Right lobe of liver (tissue), 6 donors: ENCODE measurements around the gene NPSR1. TPM values are rescaled to one million over a fixed set of nuclear protein-coding genes. Genes with fewer than 3 reads are reported as not detected.

Experiments used
- ATAC-seq, 4 donors: fragments of 200-7000 bp; cut with Tn5 transposase; one replicate each; pipeline ENCODE4 v1.9.1; 2020; ENCODE audit warnings: mild to moderate bottlenecking in 4 of 4, moderate library complexity in 4 of 4
- DNase-seq, 3 donors: peaks; one replicate each; pipeline ENCODE4 v3.0.0-alpha.2; 2020
- H3K27ac ChIP-seq, 3 donors: fragments of 200-600 bp; one replicate each; pipeline ENCODE4 v1.8.0; 2022
- H3K27me3 ChIP-seq, 2 donors: fragments of 200-600 bp; one replicate each; pipeline ENCODE4 v1.8.0; 2022
- H3K36me3 ChIP-seq, 4 donors: fragments of 200-600 bp; sonication (generic) in 1 of 4; one replicate each; pipeline versions ENCODE4 v1.5.1 to v1.8.0; 2017 to 2022; ENCODE audit warnings: control low read depth in 1 of 4
- H3K4me1 ChIP-seq, 4 donors: fragments of 200-600 bp; sonication (generic) in 1 of 4; one replicate each; pipeline versions ENCODE4 v1.5.1 to v1.8.0; 2017 to 2022; ENCODE audit warnings: control low read depth in 1 of 4
- H3K4me3 ChIP-seq, 3 donors: fragments of 200-600 bp; one replicate each; pipeline ENCODE4 v1.8.0; 2022
- H3K9me3 ChIP-seq, 4 donors: fragments of 200-600 bp; sonication (generic) in 1 of 4; one replicate each; pipeline versions ENCODE4 v1.5.1 to v1.8.0; 2017 to 2022; ENCODE audit warnings: control low read depth in 1 of 4
- POLR2A ChIP-seq: fragments of 450-650 bp; IDR thresholded peaks from one replicate; pipeline ENCODE4 v1.6.1; 2017; ENCODE audit warnings: antibody characterized with exemption, mild to moderate bottlenecking
- WGBS: methylation state at CpG from one replicate; pipeline ENCODE4 v1.1.6; 2018; ENCODE audit warnings: low coverage, low lambda C conversion rate; ENCODE audit not compliant: insufficient coverage; ENCODE audit errors: missing lambda C conversion rate; 5-methylcytosine and 5-hydroxymethylcytosine counted together
- intact Hi-C, 2 donors: fragments of 100-400 bp; cut with DNase I; formaldehyde crosslinking; loops; one replicate each; pipeline versions ENCODE4 v1.11.2 to v1.14.1; 2022
- total RNA-seq, 6 experiments: library from RNA; depleted of rRNA in 2 of 6; stranded (reverse); fragments of >200 nt in 2 of 6; fragmentation: NEBNext Ultra II Directional in 3 of 6; extraction: Animal tissue kit (Norgen Biotek cat#: 25700) in 3 of 6; gene quantifications; one replicate each; pipeline versions ENCODE4 v1.1.0 to v1.2.4, GENCODE V29; 2016 to 2023
- TF ChIP-seq, protein P1 (sequence below), 4 donors: fragments of 200-600 bp in 3 of 4; fragments of 450-650 bp in 1 of 4; IDR thresholded peaks; one replicate each; pipeline versions ENCODE4 v1.5.1 to v1.8.0; 2016 to 2022; ENCODE audit warnings: antibody characterized with exemption in 4 of 4, mild to moderate bottlenecking in 2 of 4
- donor health status: DM: no; HTN: yes; CAD: no.
- donor health status: DM: no; HTN: no; CAD: no.
- donor health status: DM: no; HTN: no; CAD: no.
- donor health status: DM: no; HTN: yes; CAD: no.
- donor health status: DM: no; HTN: yes; CAD: no.

Gene NPSR1
- total RNA-seq, 6 experiments from 2014 or later, result not detected

DNA sequence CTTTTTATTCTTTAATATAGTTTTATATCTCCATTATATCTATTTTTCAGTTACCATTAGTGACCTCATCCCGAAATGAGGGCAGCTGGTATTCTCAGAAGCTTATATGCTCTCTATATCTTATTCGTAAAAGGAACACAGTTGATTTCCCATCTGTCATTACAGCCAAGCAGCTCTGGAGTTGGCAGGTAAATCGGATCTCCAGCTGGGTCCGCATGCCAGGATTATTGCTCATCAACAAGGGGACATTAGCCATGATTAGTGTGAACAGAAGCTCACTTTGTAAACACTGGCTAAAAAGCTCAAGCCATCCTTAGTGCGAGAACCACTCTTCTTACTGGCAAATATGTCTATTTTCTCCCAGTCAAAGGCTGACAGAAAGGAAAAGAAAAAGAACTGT, 180.3 kb downstream of the NPSR1 start:
- no peaks in the 10 kb centered on the region for H3K9me3 ChIP-seq
- H3K4me3 ChIP-seq, result no peak overlapping the region
- ATAC-seq (no peak), DNase-seq (no peak)
- H3K4me1 ChIP-seq, result no peaks in the 10 kb centered on the region
- 75% methylated on average over 5 of the region's 5 CpGs for WGBS
- intact Hi-C loops, result no loop called here
- TF ChIP-seq POLR2A, result no peak
- TF ChIP-seq, protein P1, sequence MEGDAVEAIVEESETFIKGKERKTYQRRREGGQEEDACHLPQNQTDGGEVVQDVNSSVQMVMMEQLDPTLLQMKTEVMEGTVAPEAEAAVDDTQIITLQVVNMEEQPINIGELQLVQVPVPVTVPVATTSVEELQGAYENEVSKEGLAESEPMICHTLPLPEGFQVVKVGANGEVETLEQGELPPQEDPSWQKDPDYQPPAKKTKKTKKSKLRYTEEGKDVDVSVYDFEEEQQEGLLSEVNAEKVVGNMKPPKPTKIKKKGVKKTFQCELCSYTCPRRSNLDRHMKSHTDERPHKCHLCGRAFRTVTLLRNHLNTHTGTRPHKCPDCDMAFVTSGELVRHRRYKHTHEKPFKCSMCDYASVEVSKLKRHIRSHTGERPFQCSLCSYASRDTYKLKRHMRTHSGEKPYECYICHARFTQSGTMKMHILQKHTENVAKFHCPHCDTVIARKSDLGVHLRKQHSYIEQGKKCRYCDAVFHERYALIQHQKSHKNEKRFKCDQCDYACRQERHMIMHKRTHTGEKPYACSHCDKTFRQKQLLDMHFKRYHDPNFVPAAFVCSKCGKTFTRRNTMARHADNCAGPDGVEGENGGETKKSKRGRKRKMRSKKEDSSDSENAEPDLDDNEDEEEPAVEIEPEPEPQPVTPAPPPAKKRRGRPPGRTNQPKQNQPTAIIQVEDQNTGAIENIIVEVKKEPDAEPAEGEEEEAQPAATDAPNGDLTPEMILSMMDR (IDR thresholded peaks at IDR 0.05), result no peak
- no peaks in the 10 kb centered on the region for H3K27me3 ChIP-seq
- no peaks in the 10 kb centered on the region for H3K36me3 ChIP-seq
- H3K27ac ChIP-seq, result no peak overlapping the region

DNA sequence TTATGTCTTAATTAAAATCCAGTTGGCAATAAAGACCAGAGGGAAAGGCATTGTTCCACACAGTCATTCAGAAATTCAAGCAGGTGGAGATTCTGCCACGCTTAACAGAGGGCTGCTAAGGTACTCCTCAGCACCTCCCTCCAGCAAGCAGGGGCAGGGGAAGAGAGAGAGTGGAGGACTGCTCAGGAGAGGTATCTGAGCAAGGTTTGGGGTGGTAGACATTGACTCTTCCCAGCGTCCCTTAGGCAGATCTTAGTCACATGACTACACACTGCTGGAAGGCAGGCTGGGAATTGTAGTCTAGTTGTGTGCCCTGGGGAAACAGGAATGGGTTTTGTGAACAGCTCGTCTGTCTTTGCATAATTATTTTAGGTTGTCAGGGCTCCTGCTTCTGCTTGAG, 181.6 kb downstream of the NPSR1 start:
- Histone ChIP-seq H3K4me3 (no peak overlapping the region), H3K4me1 (no peaks in the 10 kb centered on the region), H3K27me3 (no peaks in the 10 kb centered on the region), H3K27ac (no peak overlapping the region), H3K9me3 (no peaks in the 10 kb centered on the region), H3K36me3 (no peaks in the 10 kb centered on the region)
- DNase-seq, result no peak
- TF ChIP-seq POLR2A, result no peak
- TF ChIP-seq, protein P1 (IDR thresholded peaks at IDR 0.05), result no peak
- intact Hi-C loops, result no loop called here
- ATAC-seq, result no peak
- WGBS, result 49% methylated on average over 3 of the region's 3 CpGs

- WGBS, result 51% methylated on average over 4 of the region's 5 CpGs
- Histone ChIP-seq H3K4me1 (no peaks in the 10 kb centered on the region), H3K4me3 (no peak overlapping the region), H3K27me3 (no peaks in the 10 kb centered on the region), H3K36me3 (no peaks in the 10 kb centered on the region), H3K9me3 (no peaks in the 10 kb centered on the region), H3K27ac (no peak overlapping the region)
- TF ChIP-seq POLR2A, result no peak
- TF ChIP-seq, protein P1 (IDR thresholded peaks at IDR 0.05), result no peak
- DNase-seq (no peak), ATAC-seq (no peak)
- intact Hi-C loops, result no loop called here
Observed at GRCh38 chr7:34840176-34840785, 182.3 kb downstream of the NPSR1 start.

- no peak for ATAC-seq
- no peak for DNase-seq
- Histone ChIP-seq H3K36me3 (no peaks in the 10 kb centered on the region), H3K4me1 (no peaks in the 10 kb centered on the region), H3K9me3 (no peaks in the 10 kb centered on the region), H3K27me3 (no peaks in the 10 kb centered on the region), H3K4me3 (no peak overlapping the region), H3K27ac (no peak overlapping the region)
- WGBS, result 38% methylated on average over 4 of the region's 4 CpGs
- intact Hi-C loops, result no loop called here
- TF ChIP-seq POLR2A, result no peak
- TF ChIP-seq, protein P1 (IDR thresholded peaks at IDR 0.05), result no peak
Observed at GRCh38 chr7:34841326-34841725, 183.3 kb downstream of the NPSR1 start.

- DNase-seq, result no peak
- WGBS, result 69% methylated on average over 6 of the region's 6 CpGs
- ATAC-seq, result no peak
Observed at GRCh38 chr7:34842782-34843181, 184.8 kb downstream of the NPSR1 start.

More at GRCh38 chr7:34842782-34843181, 184.8 kb downstream of the NPSR1 start:
- TF ChIP-seq POLR2A, result no peak
- TF ChIP-seq, protein P1 (IDR thresholded peaks at IDR 0.05), result no peak
- H3K9me3 ChIP-seq, result no peaks in the 10 kb centered on the region
- intact Hi-C loops, result no loop called here
- no peaks in the 10 kb centered on the region for H3K4me1 ChIP-seq
- H3K4me3 ChIP-seq, result no peak overlapping the region
- H3K27me3 ChIP-seq, result no peaks in the 10 kb centered on the region
- no peaks in the 10 kb centered on the region for H3K36me3 ChIP-seq
- H3K27ac ChIP-seq, result no peak overlapping the region
